Measurements from ENCODE around the gene BTAF1. TPM values are rescaled to one million over a fixed set of nuclear protein-coding genes. Genes with fewer than 3 reads are reported as not detected.

The BTAF1 gene
- total RNA-seq, 1 donor from 2014 or later: 41.7 TPM

GRCh38 chr10:91909117-91909677 is 14.4 kb upstream of the BTAF1 start, which contains the start of gene FGFBP3:
Gene FGFBP3, minus strand, starts transcription at chr10:91909486. Its CDS starts 517 bp downstream, at chr10:91908969.
- Mint-ChIP-seq H3K4me3 (peak within 1 kb of the TSS; percentile 99), H3K27me3 (ENCODE audit: low read depth) (no peaks in the 10 kb centered on the region), H3K9me3 (peaks cover 4% of the 10 kb centered on the region), H3K27ac (ENCODE audit: unreplicated experiment) (peak within 1 kb of the TSS; percentile 91), H3K36me3 (ENCODE audit: low read depth) (peaks cover 30% of the 10 kb centered on the region), H3K4me1 (peaks cover 46% of the 10 kb centered on the region)
- DNase-seq (ENCODE audit: low read depth, low spot score): peak; percentile 60
- no peak for TF ChIP-seq CTCF (conservative IDR thresholded peaks at IDR 0.05)

DNA sequence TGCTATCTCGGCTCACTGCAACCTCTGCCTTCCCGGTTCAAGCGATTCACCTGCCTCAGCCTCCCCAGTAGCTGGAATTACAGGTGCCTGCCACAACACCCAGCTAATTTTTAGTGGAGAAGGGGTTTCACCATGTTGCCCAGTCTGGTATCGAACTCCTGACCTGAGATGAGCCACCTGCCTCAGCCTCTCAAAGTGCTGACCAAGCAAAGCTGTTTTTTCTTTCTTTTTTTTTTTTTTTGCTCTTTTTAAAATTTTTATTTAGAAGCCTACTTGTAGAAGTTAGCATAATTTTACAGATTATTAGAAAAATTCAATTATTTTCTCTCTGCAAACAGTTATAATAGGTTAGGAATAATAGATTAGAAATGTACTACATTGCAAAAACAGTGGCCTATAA is 13.1 kb upstream of the BTAF1 start:
- no peak for TF ChIP-seq CTCF (conservative IDR thresholded peaks at IDR 0.05)
- Mint-ChIP-seq H3K9me3 (no peaks in the 10 kb centered on the region), H3K27me3 (ENCODE audit: low read depth) (no peaks in the 10 kb centered on the region), H3K27ac (ENCODE audit: unreplicated experiment) (peak overlapping the region; percentile 52), H3K4me3 (peak overlapping the region; percentile 65), H3K36me3 (ENCODE audit: low read depth) (peaks cover 19% of the 10 kb centered on the region), H3K4me1 (peaks cover 33% of the 10 kb centered on the region)
- DNase-seq (ENCODE audit: low read depth, low spot score): no peak

- no peak for TF ChIP-seq CTCF (conservative IDR thresholded peaks at IDR 0.05)
Observed at GRCh38 chr10:91919651-91920050, 3.9 kb upstream of the BTAF1 start.

GRCh38 chr10:91924212-91925021 is 847 bp downstream of the BTAF1 start:
- DNase-seq (ENCODE audit: low read depth, low spot score): no peak
- Mint-ChIP-seq H3K27me3 (ENCODE audit: low read depth) (no peaks in the 10 kb centered on the region), H3K27ac (ENCODE audit: unreplicated experiment) (peak overlapping the region; percentile 93)

More at GRCh38 chr10:91919651-91920050, 3.9 kb upstream of the BTAF1 start:
- Mint-ChIP-seq H3K4me1 (peaks cover 20% of the 10 kb centered on the region), H3K36me3 (ENCODE audit: low read depth) (peaks cover 8% of the 10 kb centered on the region), H3K4me3 (no peak overlapping the region), H3K9me3 (peaks cover 4% of the 10 kb centered on the region), H3K27ac (ENCODE audit: unreplicated experiment) (no peak overlapping the region), H3K27me3 (ENCODE audit: low read depth) (no peaks in the 10 kb centered on the region)
- no peak for DNase-seq (ENCODE audit: low read depth, low spot score)

DNA sequence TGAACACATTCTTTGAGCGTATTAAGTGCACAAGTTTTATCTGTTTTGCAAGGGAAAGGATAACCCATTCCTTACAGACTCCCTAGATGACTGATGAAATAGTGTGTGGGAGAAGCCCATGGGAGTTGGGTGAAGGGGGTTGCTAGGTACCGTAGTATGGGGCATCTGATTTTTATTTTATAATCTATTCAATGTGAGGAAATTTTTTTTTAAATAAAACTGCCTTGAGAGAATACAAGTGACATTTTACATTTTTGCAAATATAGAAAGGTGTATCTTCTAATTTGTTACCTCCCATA is 1.4 kb downstream of the BTAF1 start:
- H3K27me3 Mint-ChIP-seq (ENCODE audit: low read depth): no peaks in the 10 kb centered on the region
- peaks cover 13% of the 10 kb centered on the region for H3K36me3 Mint-ChIP-seq (ENCODE audit: low read depth)
- DNase-seq (ENCODE audit: low read depth, low spot score): no peak
- H3K4me1 Mint-ChIP-seq: peaks cover 46% of the 10 kb centered on the region
- no peak for TF ChIP-seq CTCF (conservative IDR thresholded peaks at IDR 0.05)
- H3K4me3 Mint-ChIP-seq: peak overlapping the region; percentile 97
- H3K9me3 Mint-ChIP-seq: peaks cover 2% of the 10 kb centered on the region
- no peak overlapping the region for H3K27ac Mint-ChIP-seq (ENCODE audit: unreplicated experiment)

More at GRCh38 chr10:91924212-91925021, 847 bp downstream of the BTAF1 start:
- Mint-ChIP-seq H3K36me3 (ENCODE audit: low read depth) (peaks cover 13% of the 10 kb centered on the region), H3K4me3 (peak overlapping the region; percentile 97), H3K9me3 (peaks cover 2% of the 10 kb centered on the region), H3K4me1 (peaks cover 46% of the 10 kb centered on the region)
- TF ChIP-seq CTCF (conservative IDR thresholded peaks at IDR 0.05): no peak

Data from neural crest cell (in vitro differentiated cells).